Measurements from ENCODE around the gene CLCN1. TPM values are rescaled to one million over a fixed set of nuclear protein-coding genes. Genes with fewer than 3 reads are reported as not detected.

Gene CLCN1
- total and polyA plus RNA-seq, 2 of the 8 experiments (the other 6 are each of a cell fraction or from before 2014, with no cell fraction given): 0.36 to 0.41 TPM

- no peak overlapping the region for H3K27ac ChIP-seq (ENCODE audit: low read depth, low read length)
- POLR2A ChIA-PET (ENCODE audit: partially characterized antibody): interaction anchor here (1.4 to 2.3 kb wide), 2 partner anchors 13 to 17 kb away, joined by 3 to 7 read pairs; partner anchors contain the start of gene CASP2
- WGBS, 2 experiments (ENCODE audit: extremely low coverage in 1 of 2, insufficient coverage in 1 of 2, insufficient read length in 1 of 2, insufficient replicate concordance in 2 of 2, low coverage in 1 of 2, low lambda C conversion rate in 2 of 2, missing lambda C conversion rate in 1 of 2): 95% methylated on average over 6 of the region's 6 CpGs; no CpG with 5 or more reads in 1 of the 2 experiments
- no peak overlapping the region for H3K56ac ChIP-seq (replicated peaks; ENCODE audit: insufficient read length, low read depth, low read length)
- FAIRE-seq: no peak
- no peak overlapping the region for H2BK12ac ChIP-seq (ENCODE audit: low read depth, low read length)
- H3K4ac ChIP-seq (replicated peaks; ENCODE audit: insufficient read length, low read depth, low read length): no peak overlapping the region
- H3K79me1 ChIP-seq (ENCODE audit: low read depth, low read length): no peaks in the 10 kb centered on the region; the same call in 1 of the 2 replicates
- H3K4me3 ChIP-seq (ENCODE audit: extremely low read depth in 1 of 4, insufficient read depth in 2 of 4, low read depth in 3 of 4, low read length in 4 of 4): no peak overlapping the region
- no peaks in the 10 kb centered on the region for H3K4me1 ChIP-seq (replicated peaks in 1 of 4; ENCODE audit: control insufficient read depth in 3 of 4, insufficient read depth in 4 of 4, low read length in 3 of 4)
- no peak overlapping the region for H2AFZ ChIP-seq (ENCODE audit: low read length)
- H3K79me2 ChIP-seq (ENCODE audit: control insufficient read depth in 1 of 2, insufficient read depth in 2 of 2, low read length in 2 of 2): no peaks in the 10 kb centered on the region
- no peak overlapping the region for H2AK5ac ChIP-seq (ENCODE audit: low read depth, low read length)
- no peak overlapping the region; a peak in 1 of 7 replicates for H3K9ac ChIP-seq (replicated peaks in 1 of 4; ENCODE audit: extremely low read depth in 1 of 4, low read depth in 3 of 4, low read length in 3 of 4)
- no peak overlapping the region for H3K4me2 ChIP-seq (ENCODE audit: insufficient read depth in 1 of 2, low read depth in 2 of 2, low read length in 2 of 2)
- H2BK20ac ChIP-seq (ENCODE audit: low read length): no peak overlapping the region
- no peaks in the 10 kb centered on the region for H3K27me3 ChIP-seq (replicated peaks in 1 of 4; ENCODE audit: control insufficient read depth in 3 of 4, extremely low read depth in 1 of 4, insufficient read depth in 3 of 4, low read length in 3 of 4)
- peaks cover 3 to 6% of the 10 kb centered on the region in 2 experiments for H4K20me1 ChIP-seq (replicated peaks in 1 of 2; ENCODE audit: control insufficient read depth in 1 of 2, insufficient read depth in 2 of 2, low read length in 2 of 2)
- no peak overlapping the region for H3K23ac ChIP-seq (ENCODE audit: insufficient read length)
- H3K36me3 ChIP-seq (ENCODE audit: control insufficient read depth in 2 of 4, insufficient read depth in 4 of 4, low read length in 3 of 4): peaks cover 48 to 77% (median 74%) of the 10 kb centered on the region in 4 experiments
- H3K23me2 ChIP-seq (ENCODE audit: low read depth, low read length): no peaks in the 10 kb centered on the region
- H3K14ac ChIP-seq (ENCODE audit: insufficient read length): no peak overlapping the region
- no peak overlapping the region for H2BK120ac ChIP-seq (replicated peaks; ENCODE audit: low read depth, low read length)
- no peak for DNase-seq (ENCODE audit: low read depth in 1 of 2, low spot score in 2 of 2)
- H3K18ac ChIP-seq (ENCODE audit: extremely low read depth, low read length): no peak overlapping the region
- no peak overlapping the region for H4K5ac ChIP-seq (ENCODE audit: insufficient read length, low read depth, low read length)
- H3K9me3 ChIP-seq (ENCODE audit: insufficient read depth in 2 of 2, low read depth in 1 of 2, low read length in 1 of 2): no peaks in the 10 kb centered on the region
- H4K91ac ChIP-seq (replicated peaks; ENCODE audit: insufficient read length, low read length): no peak overlapping the region
- H4K8ac ChIP-seq (ENCODE audit: extremely low read depth, insufficient read depth, low read length): no peak overlapping the region
- H2BK15ac ChIP-seq (ENCODE audit: low read length): no peak overlapping the region
- CTCF ChIA-PET (ENCODE audit: partially characterized antibody): interaction anchor here (0.8 to 8.2 kb wide), 22 partner anchors 11 to 103 kb away, joined by 3 to 85 read pairs (median 6); partner anchors contain the start of genes CASP2, CLCN1, EPHA1 and GSTK1
- H2BK5ac ChIP-seq (ENCODE audit: low read depth, low read length): no peak overlapping the region
- no peak for TF ChIP-seq FOSL1 (IDR thresholded peaks at IDR 0.05; ENCODE audit: insufficient read depth, low read depth, low read length)
- no peak for TF ChIP-seq HDAC6 (IDR thresholded peaks at IDR 0.05; ENCODE audit: low read depth, low read length)
- TF ChIP-seq RBBP5 (IDR thresholded peaks at IDR 0.05; ENCODE audit: borderline replicate concordance, low read depth, low read length): no peak
- no peak for TF ChIP-seq RNF2 (IDR thresholded peaks at IDR 0.05; ENCODE audit: borderline replicate concordance, low read depth, low read length, missing control alignments, poor library complexity, severe bottlenecking)
- no peak for TF ChIP-seq CEBPB (IDR thresholded peaks at IDR 0.05; ENCODE audit: low read depth, low read length)
- no peak for TF ChIP-seq RAD21 (IDR thresholded peaks at IDR 0.05 in 1 of 2, conservative IDR thresholded peaks at IDR 0.05 in 1 of 2; ENCODE audit: low read depth in 2 of 2, low read length in 2 of 2)
- TF ChIP-seq SP1 (IDR thresholded peaks at IDR 0.05; ENCODE audit: low read depth, low read length): no peak
- no peak for TF ChIP-seq CTCF (IDR thresholded peaks at IDR 0.05; ENCODE audit: control extremely low read depth in 1 of 3, insufficient read depth in 1 of 3, low read depth in 1 of 3, low read length in 3 of 3)
- no peak for TF ChIP-seq BACH1 (IDR thresholded peaks at IDR 0.05; ENCODE audit: low read length)
- no peak for TF ChIP-seq CHD1 (IDR thresholded peaks at IDR 0.05; ENCODE audit: low read depth, low read length)
- no peak for TF ChIP-seq KDM4A (IDR thresholded peaks at IDR 0.05; ENCODE audit: low read depth, low read length, severe bottlenecking)
Observed at GRCh38 chr7:143304938-143305337, 11.0 kb upstream of the CLCN1 start.
